ENCODE results near the gene SERPINA6. TPM values are rescaled to one million over a fixed set of nuclear protein-coding genes. Genes with fewer than 3 reads are reported as not detected.

SERPINA6 gene
- total RNA-seq, 1 experiment from 2014 or later, result not detected

DNA sequence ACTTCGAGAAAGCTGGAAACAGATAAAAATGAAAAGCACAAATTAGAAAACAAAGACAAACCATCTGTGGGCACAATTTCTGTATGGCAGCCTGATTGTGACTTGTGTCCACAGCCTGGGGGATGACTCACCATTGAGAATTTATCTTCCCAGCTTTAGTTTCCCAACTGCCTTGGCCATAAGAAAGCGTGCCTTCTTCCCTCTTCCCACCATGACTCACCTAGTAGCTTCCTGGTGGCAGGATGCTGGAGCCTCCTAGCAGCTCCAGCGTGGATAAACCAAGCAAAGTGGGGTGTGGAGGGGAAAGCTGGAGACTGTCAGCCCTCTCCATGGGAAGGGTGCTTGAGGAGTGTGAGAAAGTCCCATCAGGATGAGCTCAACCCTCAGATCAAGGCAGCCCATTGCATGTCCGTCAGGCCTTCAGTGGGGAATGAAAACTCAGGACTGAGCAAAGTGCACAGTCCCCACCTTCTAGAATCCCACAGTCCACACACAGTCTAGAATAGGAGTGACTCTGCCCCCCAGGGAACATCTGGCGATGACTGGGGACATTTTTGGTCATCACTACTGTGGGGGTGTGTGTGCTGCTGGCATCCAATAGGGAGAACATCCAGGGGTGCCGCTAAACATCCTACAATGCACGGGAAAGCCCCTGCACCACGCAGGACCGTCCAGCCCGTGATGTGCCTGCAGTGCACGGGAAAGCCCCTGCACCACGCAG lies 22.4 kb upstream of the SERPINA6 start:
- POLR2A ChIA-PET (ENCODE audit: unreplicated experiment), result no interaction called here
- BruUV-seq (replicated peaks), result no TSS peak
- Histone ChIP-seq H3K4me2 (no peak overlapping the region), H4K20me1 (ENCODE audit: insufficient read depth) (no peaks in the 10 kb centered on the region), H3K9me2 (ENCODE audit: insufficient read depth) (no peaks in the 10 kb centered on the region), H3K27ac (no peak overlapping the region), H3K27me3 (ENCODE audit: insufficient read depth, low read depth) (no peaks in the 10 kb centered on the region), H3K36me3 (ENCODE audit: low read depth) (no peaks in the 10 kb centered on the region), H2AFZ (no peak overlapping the region), H3K9me3 (ENCODE audit: insufficient read depth, low read depth) (no peaks in the 10 kb centered on the region), H3K4me1 (replicated peaks; ENCODE audit: insufficient read depth) (no peaks in the 10 kb centered on the region), H3F3A (ENCODE audit: insufficient read depth, low read depth) (no peaks in the 10 kb centered on the region), H3K79me2 (ENCODE audit: low read depth) (no peaks in the 10 kb centered on the region), H3K4me3 (no peak overlapping the region)
- TF ChIP-seq, protein P1, sequence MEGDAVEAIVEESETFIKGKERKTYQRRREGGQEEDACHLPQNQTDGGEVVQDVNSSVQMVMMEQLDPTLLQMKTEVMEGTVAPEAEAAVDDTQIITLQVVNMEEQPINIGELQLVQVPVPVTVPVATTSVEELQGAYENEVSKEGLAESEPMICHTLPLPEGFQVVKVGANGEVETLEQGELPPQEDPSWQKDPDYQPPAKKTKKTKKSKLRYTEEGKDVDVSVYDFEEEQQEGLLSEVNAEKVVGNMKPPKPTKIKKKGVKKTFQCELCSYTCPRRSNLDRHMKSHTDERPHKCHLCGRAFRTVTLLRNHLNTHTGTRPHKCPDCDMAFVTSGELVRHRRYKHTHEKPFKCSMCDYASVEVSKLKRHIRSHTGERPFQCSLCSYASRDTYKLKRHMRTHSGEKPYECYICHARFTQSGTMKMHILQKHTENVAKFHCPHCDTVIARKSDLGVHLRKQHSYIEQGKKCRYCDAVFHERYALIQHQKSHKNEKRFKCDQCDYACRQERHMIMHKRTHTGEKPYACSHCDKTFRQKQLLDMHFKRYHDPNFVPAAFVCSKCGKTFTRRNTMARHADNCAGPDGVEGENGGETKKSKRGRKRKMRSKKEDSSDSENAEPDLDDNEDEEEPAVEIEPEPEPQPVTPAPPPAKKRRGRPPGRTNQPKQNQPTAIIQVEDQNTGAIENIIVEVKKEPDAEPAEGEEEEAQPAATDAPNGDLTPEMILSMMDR (conservative IDR thresholded peaks at IDR 0.05), result no peak
- TF ChIP-seq EZH2 (IDR thresholded peaks at IDR 0.05; ENCODE audit: low read depth), result no peak
- CTCF ChIA-PET, result no interaction called here
- intact Hi-C loops (cut with micrococcal nuclease; ENCODE audit: unreplicated experiment), result no loop called here
- no peak for DNase-seq

GRCh38 chr14:94344389-94344788 lies 21.3 kb upstream of the SERPINA6 start:
- Histone ChIP-seq H3K9me3 (ENCODE audit: insufficient read depth, low read depth) (no peaks in the 10 kb centered on the region), H3K9me2 (ENCODE audit: insufficient read depth) (no peaks in the 10 kb centered on the region), H3K27ac (no peak overlapping the region), H3K4me3 (no peak overlapping the region), H2AFZ (no peak overlapping the region), H3K27me3 (ENCODE audit: insufficient read depth, low read depth) (no peaks in the 10 kb centered on the region), H3K4me1 (replicated peaks; ENCODE audit: insufficient read depth) (no peaks in the 10 kb centered on the region), H4K20me1 (ENCODE audit: insufficient read depth) (no peaks in the 10 kb centered on the region), H3K4me2 (no peak overlapping the region), H3F3A (ENCODE audit: insufficient read depth, low read depth) (no peaks in the 10 kb centered on the region), H3K36me3 (ENCODE audit: low read depth) (no peaks in the 10 kb centered on the region), H3K79me2 (ENCODE audit: low read depth) (no peaks in the 10 kb centered on the region)
- no TSS peak for BruUV-seq (replicated peaks)
- ChIA-PET POLR2A (ENCODE audit: unreplicated experiment) (no interaction called here), CTCF (interaction anchor here (0.7 kb wide), 1 partner anchor 303 kb away, joined by 3 read pairs; no protein-coding TSS in a partner anchor)
- TF ChIP-seq, protein P1 (conservative IDR thresholded peaks at IDR 0.05), result no peak
- no peak for TF ChIP-seq EZH2 (IDR thresholded peaks at IDR 0.05; ENCODE audit: low read depth)
- DNase-seq, result no peak
- intact Hi-C loops (cut with micrococcal nuclease; ENCODE audit: unreplicated experiment), result no loop called here

DNA sequence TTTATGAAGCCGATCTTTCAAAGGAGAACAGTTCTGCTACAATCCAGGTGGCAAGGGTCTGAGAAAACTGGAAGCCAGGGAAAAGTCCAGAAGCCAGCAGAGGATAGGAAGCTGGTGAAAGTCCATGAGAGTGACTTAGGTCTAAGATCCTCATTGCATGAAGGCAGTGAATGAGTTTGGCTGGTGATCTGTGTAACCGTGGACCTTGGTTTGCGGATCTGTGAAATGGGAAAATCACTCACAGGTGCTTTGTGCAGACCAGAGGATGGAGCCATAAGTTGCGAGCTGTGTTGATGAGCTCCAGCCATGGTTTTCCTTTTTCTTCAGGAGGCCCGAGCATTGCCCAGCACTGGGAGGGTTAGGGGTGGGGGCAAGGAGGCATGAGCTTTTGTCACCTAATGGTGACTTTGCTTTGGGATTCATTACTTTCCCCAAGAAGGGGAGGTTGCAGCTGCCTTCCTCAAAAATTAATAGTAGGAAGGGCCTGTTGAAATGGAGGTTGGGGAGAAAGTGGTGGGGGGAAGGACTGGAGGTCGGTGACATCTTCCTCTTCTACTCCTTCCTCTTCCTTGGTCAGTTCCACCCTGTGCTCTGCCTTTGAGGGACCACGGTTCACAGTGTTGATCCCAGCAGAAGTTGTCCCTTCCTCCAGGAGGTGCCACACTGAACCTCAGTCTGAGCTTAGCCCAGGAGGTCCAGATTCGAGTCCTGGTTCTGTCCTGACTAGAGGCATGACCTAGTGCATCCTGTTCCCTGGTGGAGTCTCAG lies 20.3 kb upstream of the SERPINA6 start:
- Histone ChIP-seq H4K20me1 (ENCODE audit: insufficient read depth) (no peaks in the 10 kb centered on the region), H3K4me3 (no peak overlapping the region), H3K9me2 (ENCODE audit: insufficient read depth) (no peaks in the 10 kb centered on the region), H3K9me3 (ENCODE audit: insufficient read depth, low read depth) (no peaks in the 10 kb centered on the region), H3K36me3 (ENCODE audit: low read depth) (no peaks in the 10 kb centered on the region), H2AFZ (no peak overlapping the region), H3K4me1 (replicated peaks; ENCODE audit: insufficient read depth) (no peaks in the 10 kb centered on the region), H3K27me3 (ENCODE audit: insufficient read depth, low read depth) (no peaks in the 10 kb centered on the region), H3F3A (ENCODE audit: insufficient read depth, low read depth) (no peaks in the 10 kb centered on the region), H3K27ac (no peak overlapping the region), H3K79me2 (ENCODE audit: low read depth) (no peaks in the 10 kb centered on the region), H3K4me2 (no peak overlapping the region)
- CTCF ChIA-PET, result no interaction called here
- TF ChIP-seq EZH2 (IDR thresholded peaks at IDR 0.05; ENCODE audit: low read depth), result no peak
- TF ChIP-seq, protein P1 (conservative IDR thresholded peaks at IDR 0.05), result no peak
- no peak for DNase-seq
- intact Hi-C loops (cut with micrococcal nuclease; ENCODE audit: unreplicated experiment), result no loop called here
- BruUV-seq (replicated peaks), result no TSS peak
- POLR2A ChIA-PET (ENCODE audit: unreplicated experiment), result no interaction called here

All from PC-9 (cell line).